ENCODE data around the gene EEF1AKMT3. TPM values are rescaled to one million over a fixed set of nuclear protein-coding genes. Genes with fewer than 3 reads are reported as not detected.
A peak's percentile ranks its signal among the peaks of the same experiment; 100 is the strongest.
"Not testable (repeated sequence)": the region's sequence is repeated elsewhere in the genome, so short reads cannot be mapped to it uniquely, and the experiment has no call there.

Gene EEF1AKMT3
- total RNA-seq, 1 donor from 2014 or later, result 5.6 TPM

GRCh38 chr12:57816001-57816854 lies 43.8 kb downstream of the EEF1AKMT3 start:
- Mint-ChIP-seq H3K4me3 (ENCODE audit: low read depth) (no peak overlapping the region), H3K27ac (peak overlapping the region; percentile 73), H3K9me3 (ENCODE audit: low read depth) (no peaks in the 10 kb centered on the region), H3K27me3 (no peaks in the 10 kb centered on the region), H3K36me3 (ENCODE audit: insufficient read depth) (peaks cover 4% of the 10 kb centered on the region), H3K4me1 (ENCODE audit: low read depth) (peaks cover 24% of the 10 kb centered on the region)
- TF ChIP-seq, protein P1, sequence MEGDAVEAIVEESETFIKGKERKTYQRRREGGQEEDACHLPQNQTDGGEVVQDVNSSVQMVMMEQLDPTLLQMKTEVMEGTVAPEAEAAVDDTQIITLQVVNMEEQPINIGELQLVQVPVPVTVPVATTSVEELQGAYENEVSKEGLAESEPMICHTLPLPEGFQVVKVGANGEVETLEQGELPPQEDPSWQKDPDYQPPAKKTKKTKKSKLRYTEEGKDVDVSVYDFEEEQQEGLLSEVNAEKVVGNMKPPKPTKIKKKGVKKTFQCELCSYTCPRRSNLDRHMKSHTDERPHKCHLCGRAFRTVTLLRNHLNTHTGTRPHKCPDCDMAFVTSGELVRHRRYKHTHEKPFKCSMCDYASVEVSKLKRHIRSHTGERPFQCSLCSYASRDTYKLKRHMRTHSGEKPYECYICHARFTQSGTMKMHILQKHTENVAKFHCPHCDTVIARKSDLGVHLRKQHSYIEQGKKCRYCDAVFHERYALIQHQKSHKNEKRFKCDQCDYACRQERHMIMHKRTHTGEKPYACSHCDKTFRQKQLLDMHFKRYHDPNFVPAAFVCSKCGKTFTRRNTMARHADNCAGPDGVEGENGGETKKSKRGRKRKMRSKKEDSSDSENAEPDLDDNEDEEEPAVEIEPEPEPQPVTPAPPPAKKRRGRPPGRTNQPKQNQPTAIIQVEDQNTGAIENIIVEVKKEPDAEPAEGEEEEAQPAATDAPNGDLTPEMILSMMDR (IDR thresholded peaks at IDR 0.05; ENCODE audit: unreplicated experiment), result no peak
- no peak for DNase-seq (ENCODE audit: low spot score, unreplicated experiment)

- Mint-ChIP-seq H3K4me1 (ENCODE audit: low read depth) (peaks cover 25% of the 10 kb centered on the region), H3K4me3 (ENCODE audit: low read depth) (no peak overlapping the region), H3K27ac (peak overlapping the region; percentile 73), H3K36me3 (ENCODE audit: insufficient read depth) (peaks cover 3% of the 10 kb centered on the region), H3K9me3 (ENCODE audit: low read depth) (no peaks in the 10 kb centered on the region), H3K27me3 (no peaks in the 10 kb centered on the region)
- TF ChIP-seq, protein P1 (IDR thresholded peaks at IDR 0.05; ENCODE audit: unreplicated experiment), result no peak
- DNase-seq (ENCODE audit: low spot score, unreplicated experiment), result no peak
Measured at GRCh38 chr12:57816855-57817151, 44.4 kb downstream of the EEF1AKMT3 start.

DNA sequence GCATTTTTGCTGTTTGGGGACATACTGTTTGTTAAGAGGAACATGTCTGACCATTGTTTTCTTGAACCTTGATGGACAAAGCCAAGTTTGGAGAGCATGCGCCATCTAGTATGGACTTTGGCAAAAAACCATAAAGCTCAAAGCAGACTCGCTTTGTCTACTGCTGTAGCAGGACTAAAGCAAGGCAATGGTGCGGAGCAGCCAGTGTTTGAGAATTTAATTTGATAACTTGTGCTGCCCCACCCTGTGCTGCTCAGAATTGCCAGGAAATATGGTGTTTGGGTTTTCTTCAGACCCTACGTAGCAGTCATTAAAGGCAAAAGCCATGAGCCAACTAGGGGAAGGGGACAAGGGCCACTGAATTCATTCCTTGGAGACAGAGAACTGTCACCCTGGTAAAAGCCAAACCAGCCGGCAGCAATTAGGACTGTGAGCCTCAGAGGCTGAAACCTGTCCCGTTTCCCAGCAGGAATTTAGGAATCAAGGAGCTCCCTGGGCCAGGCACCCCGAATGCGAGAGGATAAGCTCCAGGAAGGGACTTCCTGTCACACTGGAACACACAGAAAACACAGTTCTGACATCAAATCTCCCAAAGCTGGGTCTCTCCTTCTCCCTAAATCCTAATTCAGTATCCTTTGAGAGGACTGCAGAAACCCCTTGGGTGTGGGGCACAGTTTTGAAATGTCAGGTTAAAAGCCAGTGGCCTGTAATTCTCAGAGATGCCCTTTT lies 45.0 kb downstream of the EEF1AKMT3 start:
- Mint-ChIP-seq H3K4me1 (ENCODE audit: low read depth) (peaks cover 25% of the 10 kb centered on the region), H3K27ac (no peak overlapping the region), H3K9me3 (ENCODE audit: low read depth) (no peaks in the 10 kb centered on the region), H3K4me3 (ENCODE audit: low read depth) (no peak overlapping the region), H3K36me3 (ENCODE audit: insufficient read depth) (peaks cover 2% of the 10 kb centered on the region), H3K27me3 (no peaks in the 10 kb centered on the region)
- DNase-seq (ENCODE audit: low spot score, unreplicated experiment), result no peak
- TF ChIP-seq, protein P1 (IDR thresholded peaks at IDR 0.05; ENCODE audit: unreplicated experiment), result no peak

GRCh38 chr12:57817990-57818331 lies 45.5 kb downstream of the EEF1AKMT3 start:
- H3K4me3 Mint-ChIP-seq (ENCODE audit: low read depth); H3K27ac Mint-ChIP-seq; H3K36me3 Mint-ChIP-seq (ENCODE audit: insufficient read depth); H3K27me3 Mint-ChIP-seq; DNase-seq (ENCODE audit: low spot score, unreplicated experiment); H3K9me3 Mint-ChIP-seq (ENCODE audit: low read depth): not testable (repeated sequence)
- H3K4me1 Mint-ChIP-seq (ENCODE audit: low read depth), result peaks cover 25% of the 10 kb centered on the region

DNA sequence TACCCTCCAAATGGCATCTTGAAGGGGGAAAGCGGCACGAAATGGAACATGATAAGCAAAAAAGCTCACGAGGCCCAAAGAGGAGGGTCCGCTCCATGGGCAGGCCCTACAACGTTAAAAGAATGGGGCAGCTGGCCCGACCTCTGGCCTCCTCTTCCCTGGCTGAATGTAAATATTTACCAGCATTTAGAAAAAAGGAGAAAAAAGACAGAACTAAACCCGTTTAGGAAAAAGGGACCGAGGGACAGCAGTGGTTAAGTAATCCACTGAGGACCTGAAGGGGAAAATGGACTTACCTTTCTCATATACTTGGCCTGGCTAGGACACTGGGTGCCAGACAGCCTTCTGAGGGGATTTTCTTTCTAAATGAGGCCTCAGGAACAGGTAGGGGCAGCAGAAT lies 47.7 kb downstream of the EEF1AKMT3 start:
- Mint-ChIP-seq H3K27ac (peak overlapping the region; percentile 67), H3K4me1 (ENCODE audit: low read depth) (peaks cover 25% of the 10 kb centered on the region), H3K36me3 (ENCODE audit: insufficient read depth) (peaks cover 14% of the 10 kb centered on the region)
- H3K27me3 Mint-ChIP-seq; H3K9me3 Mint-ChIP-seq (ENCODE audit: low read depth); DNase-seq (ENCODE audit: low spot score, unreplicated experiment); H3K4me3 Mint-ChIP-seq (ENCODE audit: low read depth): not testable (repeated sequence)

GRCh38 chr12:57821015-57821414 lies 48.6 kb downstream of the EEF1AKMT3 start:
- H3K27ac Mint-ChIP-seq, result peak overlapping the region; percentile 49
- not testable (repeated sequence) for H3K4me3 Mint-ChIP-seq (ENCODE audit: low read depth)

More at GRCh38 chr12:57821015-57821414, 48.6 kb downstream of the EEF1AKMT3 start:
- H3K27me3 Mint-ChIP-seq; H3K9me3 Mint-ChIP-seq (ENCODE audit: low read depth); DNase-seq (ENCODE audit: low spot score, unreplicated experiment): not testable (repeated sequence)
- Mint-ChIP-seq H3K36me3 (ENCODE audit: insufficient read depth) (peaks cover 20% of the 10 kb centered on the region), H3K4me1 (ENCODE audit: low read depth) (peaks cover 24% of the 10 kb centered on the region)

All from progenitor cell of endocrine pancreas (in vitro differentiated cells).